Stimulated activated naive CD4-positive, alpha-beta T cell (primary cell): ENCODE data around the gene ANGPTL4.
"Not testable (repeated sequence)": the region's sequence is repeated elsewhere in the genome, so short reads cannot be mapped to it uniquely, and the experiment has no call there.

ENCODE experiments used
- DNase-seq, 6 experiments: peaks; one replicate each; lab custom pipeline; 2025; lab: John Stamatoyannopoulos, UW

The ANGPTL4 gene

DNA sequence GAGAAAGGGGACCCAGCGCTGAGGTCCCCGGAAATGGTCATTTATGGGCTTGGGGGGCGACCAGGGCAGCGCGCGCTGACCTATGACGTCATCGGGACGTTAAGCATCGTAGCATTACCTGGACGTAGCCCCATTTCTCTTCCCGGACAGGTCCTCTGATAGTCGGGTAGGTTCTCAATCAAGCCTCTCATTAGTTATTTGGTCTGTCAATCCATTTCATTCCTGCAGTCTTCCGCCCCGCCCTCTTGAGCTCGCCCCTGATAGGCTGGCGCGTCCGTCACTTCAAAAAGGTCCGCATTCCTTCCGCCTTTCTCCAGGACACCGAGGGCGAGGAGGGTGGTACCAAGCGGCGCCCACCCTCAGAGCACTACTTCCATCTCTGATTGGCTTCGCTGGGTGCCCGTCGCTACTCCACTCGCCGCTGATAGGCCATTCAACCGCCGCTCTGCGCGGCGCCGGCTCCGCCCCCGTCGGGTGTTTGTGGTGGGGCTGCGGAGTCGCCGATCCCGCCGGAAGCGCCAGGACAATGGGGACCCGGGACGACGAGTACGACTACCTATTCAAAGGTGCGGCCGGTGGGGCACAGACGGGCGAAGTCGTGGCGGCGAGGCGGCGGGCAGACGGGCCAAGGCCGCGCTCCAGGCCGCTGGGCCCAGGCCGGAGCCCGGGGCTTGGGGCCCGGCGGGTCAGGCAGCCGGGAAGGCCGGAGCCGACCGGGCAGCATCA, 26.1 kb downstream of the ANGPTL4 start, which contains the start of gene RAB11B:
RAB11B (plus strand) TSS at position 470 of the 726 bp plus-strand sequence; CDS start at position 527, 57 bp downstream.
- DNase-seq: peak; percentile 93 to 99 (median 97)

DNA sequence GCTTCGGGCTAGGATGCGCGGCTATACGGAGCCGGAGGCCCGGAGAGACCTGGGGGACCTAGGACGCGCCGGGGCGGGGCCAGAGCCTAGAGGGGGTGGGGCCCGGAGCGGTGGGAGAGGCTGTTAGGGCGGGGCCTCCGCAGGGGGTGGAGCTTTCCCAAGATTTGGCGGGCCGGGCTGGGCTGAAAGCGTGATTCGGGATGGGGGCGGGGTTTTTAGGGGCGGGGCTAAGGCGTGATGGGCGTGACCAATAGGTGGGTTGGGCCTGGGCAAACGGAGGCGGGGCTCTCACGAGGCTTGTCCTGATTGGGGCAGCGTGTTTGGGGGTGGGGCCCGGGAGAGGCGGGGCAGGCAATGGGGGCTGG, 26.6 kb downstream of the ANGPTL4 start:
- DNase-seq: peak; percentile 81 to 94 (median 90)

DNA sequence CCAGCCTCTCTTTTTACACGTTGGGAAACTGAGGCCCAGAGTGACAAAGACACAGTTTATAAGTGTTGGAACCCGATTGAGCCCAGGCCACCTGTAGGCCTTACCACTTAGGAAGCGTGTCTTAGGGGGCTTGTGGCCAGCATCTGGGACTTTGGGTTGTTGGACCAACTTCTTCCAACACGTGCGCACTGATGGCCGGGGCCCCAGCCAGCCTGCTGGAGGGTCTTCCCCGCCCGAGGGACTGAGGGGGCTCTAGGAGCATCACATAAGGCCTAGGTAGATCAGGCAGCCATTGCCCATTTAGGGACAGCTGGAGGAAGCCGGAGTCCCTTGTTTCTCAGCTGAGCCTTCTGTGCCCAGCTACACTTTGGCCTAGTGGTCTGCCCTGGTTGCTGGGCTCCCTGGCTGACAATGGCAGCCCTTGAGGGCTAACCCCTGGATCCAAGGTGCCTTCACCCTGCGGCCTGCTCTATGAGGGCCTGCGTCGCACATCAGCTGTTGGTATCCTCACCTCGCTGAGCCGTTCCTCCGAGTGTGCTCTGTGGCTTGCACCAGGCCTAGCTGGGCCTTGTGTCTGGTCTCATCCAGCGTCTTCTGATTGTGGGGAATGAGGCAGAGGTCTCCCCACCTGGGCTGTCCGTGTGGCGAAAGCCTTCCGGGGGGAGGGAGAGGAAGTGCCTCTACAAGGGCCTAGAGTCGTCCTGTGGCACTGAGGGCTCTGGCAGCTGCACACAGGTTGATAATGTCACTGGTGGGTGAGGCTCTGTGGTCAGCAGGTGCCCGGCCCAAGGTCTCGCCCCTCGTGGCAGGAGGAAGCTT, 27.5 kb downstream of the ANGPTL4 start:
- peak in 1 of 6 experiments; percentile 22 for DNase-seq

DNA sequence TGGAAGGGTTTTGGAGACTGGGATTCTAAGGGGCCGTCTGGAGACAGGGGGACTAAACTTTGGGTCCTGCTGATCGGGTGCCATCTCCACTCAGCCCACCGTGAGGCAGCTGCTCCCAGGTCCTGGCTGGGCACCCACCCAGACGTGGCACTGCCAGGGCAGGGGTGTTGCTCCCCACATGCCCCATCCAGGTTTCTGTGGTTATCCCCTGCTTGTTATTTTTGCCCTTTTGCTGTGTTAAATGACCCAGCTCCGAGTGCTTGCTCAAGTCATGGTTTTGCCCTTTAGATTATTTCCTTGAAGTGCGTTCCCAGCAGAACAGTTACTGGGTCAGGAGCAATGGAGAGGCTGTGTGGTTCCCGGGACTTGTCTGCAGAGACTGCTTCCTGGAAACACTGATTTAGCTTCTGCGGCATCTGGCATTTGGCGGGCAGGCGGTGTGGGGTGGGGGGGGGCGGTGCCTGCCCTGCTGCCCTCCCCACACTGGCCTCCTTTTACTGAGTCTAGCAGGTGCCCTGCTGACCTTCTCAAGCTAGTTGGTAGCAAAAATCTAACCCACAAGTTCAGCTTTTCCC, 28.1 kb downstream of the ANGPTL4 start:
- DNase-seq: peak in 1 of 6 experiments; percentile 5

DNA sequence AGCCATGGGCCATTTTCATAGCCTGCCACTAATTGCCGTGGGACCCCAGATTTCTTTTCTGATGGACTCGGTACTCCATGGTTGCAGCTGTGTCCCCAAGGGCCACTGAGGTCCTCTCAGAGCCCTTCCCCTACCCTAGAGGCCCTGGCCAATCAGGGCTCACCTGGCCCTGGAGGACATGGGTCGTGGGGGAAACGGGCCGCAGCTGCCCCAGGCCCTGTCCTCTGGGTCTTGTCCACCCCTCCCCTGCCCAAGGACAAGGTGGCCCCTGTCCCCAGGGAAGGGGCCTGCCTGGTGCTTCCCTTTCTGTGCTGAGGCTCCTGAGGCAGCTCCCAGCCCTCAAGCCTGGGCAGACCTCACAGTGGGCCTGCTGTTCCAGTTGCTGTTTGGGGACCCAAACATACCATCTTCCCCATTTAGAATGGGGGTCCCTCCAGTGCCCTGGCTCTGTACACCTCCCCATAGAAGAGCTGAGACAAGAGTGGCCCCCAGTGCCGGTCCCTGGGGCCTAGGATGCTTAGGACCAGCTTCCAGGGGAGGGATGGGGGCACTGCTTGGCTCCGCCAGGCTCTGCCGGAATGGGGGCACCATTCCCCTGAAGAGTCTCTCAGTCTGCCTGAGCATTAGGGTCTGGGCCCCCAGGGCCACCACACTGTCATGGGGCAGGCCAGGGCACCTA, 29.4 kb downstream of the ANGPTL4 start:
- no peak for DNase-seq

DNA sequence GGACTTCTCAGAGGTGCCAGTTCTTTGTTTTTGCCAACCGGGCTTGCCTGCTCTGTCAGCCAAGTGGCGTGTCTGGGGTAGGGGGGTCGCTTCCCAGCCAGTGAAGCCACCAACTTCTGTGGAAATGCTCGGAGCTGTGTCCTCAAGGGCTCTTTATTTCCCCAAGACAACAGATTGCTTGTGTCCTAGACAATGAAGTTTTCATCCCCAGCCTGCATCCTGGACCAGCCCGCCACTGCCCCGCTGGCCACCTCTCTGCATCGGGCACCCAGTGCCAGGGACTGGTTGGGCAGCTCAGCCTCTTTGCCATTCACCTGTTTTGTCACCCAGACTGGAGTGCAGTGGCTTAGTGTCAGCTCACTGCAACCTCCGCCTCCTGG, 29.9 kb downstream of the ANGPTL4 start:
- DNase-seq: no peak

DNA sequence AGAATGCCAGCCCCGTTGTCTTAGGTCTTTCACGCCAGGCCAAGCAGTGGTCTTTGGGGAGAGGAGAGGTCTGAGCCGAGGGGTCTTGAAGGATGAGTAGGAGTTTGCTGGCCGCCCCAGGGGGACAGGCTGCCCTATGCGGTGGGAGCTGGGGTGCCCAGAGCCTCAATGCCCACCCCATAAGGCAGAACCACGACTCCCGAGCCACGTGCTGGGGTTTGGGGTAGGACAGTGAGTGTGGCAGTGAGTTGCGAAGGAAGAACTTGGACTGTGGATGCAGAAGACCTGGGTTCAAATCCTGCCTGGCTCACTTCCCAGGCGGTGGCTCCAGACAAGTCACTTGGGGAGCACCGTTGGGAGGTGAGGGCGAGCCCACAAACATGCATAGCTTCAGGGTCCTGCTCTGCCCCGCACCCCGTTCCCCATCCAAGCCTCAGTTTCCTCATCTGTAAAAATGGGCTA, 31.7 kb downstream of the ANGPTL4 start:
- no peak for DNase-seq

DNA sequence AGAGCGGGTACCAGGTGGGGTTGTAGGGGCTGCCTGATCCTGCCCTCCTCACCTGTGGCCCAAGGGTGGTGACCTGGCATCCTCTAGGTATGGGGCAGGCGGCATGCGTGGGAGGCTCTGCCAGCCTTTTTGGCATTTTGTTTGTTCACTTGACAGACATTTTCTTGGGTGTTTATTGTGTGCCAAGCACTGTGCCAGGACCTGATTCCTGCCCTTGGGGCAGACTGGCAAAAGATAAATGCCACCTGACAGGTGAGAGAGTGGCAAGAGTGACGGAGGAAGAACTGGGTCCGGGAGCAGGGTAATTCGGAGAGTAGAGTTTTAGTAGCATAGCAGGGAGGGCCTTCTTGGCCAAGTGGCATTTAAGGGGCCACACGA, 32.2 kb downstream of the ANGPTL4 start:
- no peak for DNase-seq

DNA sequence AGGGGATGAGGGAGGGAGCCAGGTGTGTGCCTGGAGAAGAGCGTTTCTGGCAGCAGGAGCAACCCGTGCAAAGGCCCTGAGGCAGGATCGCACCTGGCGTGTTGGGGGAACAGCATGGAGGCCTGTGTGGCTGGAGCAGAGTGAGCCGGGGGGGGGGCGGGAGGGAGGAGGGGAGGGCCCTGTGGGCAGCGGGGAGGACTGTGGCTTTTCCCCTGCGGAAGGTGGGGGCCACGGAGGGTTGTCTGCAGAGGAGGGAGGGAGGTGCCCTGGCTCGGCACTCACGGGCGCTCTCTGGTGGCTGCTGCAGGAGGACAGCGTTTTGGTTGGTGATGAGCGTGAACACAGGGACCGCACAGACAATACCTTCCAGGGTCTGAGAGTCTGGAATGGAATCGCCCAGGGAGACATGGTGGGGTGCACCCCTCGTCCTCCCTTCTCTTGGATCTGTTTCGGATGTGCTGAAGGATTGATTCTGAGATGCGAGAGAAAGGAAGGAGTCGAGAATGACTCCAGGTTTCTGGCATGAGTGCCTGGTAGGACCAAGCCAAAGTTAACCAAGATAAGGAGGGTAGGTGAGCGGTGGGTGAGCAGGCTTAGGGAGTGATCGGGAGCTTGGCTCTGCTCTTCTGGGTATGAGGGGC, 32.7 kb downstream of the ANGPTL4 start:
- DNase-seq: peak; percentile 29 to 55 (median 45)

DNA sequence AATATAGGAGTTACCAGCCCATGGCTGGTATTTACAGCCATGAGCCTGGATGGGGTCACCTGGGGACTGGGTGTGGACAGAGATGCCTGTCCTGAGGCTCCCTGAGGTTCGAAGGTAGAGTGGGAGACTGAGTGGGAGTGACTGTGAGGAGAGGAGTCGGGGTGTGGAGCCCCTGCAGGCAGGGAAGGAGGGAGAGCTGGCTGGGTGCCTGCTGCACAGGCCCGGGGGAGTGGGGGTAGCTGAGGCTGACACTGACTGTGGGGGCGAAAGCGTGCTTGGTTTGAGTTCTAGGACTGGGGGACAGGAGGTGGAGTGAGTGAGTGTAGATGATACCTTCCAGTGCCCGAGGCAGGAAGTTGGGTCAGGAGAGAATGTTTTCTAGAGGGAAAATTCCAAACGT, 33.3 kb downstream of the ANGPTL4 start:
- DNase-seq: no peak

DNA sequence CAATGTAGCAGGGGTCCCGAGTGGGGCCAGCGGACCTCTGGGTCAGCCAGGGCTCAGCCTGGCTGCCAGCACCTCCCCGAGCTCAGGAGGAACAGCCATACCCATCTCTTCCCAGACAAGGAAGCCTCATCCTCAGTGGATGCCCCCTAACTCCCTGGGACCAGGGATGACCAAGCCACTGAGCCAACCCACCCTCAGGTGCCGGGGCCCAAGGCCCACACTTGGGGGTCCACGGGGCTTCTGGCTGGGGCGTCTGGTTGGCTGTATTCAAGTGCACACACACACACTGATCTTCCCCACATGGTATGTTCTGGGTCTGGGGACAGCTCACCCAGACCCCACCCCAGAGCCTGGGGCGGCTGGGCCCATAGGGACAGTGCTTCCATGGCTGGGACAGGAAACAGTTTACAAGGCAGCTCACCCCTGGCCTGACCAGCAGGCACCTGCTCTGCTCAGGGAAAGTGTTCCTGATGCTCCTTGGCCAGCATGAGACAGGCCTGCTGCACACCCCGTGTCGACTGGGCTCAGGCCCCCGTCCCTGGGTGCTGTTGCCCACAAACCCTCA, 33.9 kb downstream of the ANGPTL4 start:
- DNase-seq: no peak

DNA sequence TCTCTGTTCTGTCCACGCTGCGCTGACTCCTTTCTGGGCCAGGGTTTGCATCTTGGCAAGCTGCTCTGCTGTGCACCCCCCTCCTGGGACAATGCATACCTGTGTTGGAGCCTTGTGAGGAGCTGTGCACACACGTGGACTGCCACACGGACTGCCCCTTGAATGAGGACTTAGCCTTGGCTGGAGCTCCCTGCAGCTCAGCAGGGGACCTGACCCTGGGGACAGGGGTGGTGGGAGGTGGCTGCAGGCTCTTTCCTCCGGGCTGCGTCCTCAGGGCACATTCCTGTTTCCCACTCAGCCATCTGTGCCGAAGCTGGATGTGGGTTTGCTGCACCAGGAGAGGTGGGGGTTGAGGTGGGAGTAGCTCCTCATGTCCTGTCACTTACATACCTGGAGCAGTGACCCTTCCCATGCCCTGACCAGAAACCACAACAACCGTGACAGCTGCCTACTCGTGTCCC, 34.4 kb downstream of the ANGPTL4 start:
- DNase-seq: no peak

DNA sequence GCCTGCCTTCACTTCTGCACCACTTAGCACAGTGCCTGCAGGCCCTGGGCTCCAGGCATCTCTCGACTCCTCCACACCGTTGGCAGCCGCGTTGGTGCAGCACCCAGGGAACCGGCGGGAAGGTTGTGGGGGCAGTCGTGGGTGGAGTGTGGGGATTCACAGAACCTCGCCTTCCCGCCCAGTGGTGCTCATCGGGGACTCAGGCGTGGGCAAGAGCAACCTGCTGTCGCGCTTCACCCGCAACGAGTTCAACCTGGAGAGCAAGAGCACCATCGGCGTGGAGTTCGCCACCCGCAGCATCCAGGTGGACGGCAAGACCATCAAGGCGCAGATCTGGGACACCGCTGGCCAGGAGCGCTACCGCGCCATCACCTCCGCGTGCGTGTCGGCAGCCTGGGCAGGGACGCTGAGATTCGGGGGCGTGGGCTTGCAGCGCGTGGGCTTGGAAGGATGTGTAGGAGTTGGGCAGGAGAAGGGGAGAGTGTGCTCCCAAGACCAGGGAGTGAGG, 35.8 kb downstream of the ANGPTL4 start:
- no peak for DNase-seq

DNA sequence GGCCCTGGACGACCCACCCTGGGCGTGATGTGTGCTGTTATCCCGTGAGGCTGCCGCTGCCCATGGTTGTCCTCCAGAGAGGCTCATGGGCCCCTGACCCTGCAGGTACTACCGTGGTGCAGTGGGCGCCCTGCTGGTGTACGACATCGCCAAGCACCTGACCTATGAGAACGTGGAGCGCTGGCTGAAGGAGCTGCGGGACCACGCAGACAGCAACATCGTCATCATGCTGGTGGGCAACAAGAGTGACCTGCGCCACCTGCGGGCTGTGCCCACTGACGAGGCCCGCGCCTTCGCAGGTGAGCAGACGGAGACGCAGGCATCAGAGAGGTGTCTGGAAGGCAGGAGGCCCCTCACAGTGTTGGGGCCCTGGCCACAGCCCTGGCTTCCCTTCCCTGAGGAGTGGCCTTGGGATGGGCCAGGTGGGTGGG, 38.0 kb downstream of the ANGPTL4 start:
- no peak for DNase-seq

DNA sequence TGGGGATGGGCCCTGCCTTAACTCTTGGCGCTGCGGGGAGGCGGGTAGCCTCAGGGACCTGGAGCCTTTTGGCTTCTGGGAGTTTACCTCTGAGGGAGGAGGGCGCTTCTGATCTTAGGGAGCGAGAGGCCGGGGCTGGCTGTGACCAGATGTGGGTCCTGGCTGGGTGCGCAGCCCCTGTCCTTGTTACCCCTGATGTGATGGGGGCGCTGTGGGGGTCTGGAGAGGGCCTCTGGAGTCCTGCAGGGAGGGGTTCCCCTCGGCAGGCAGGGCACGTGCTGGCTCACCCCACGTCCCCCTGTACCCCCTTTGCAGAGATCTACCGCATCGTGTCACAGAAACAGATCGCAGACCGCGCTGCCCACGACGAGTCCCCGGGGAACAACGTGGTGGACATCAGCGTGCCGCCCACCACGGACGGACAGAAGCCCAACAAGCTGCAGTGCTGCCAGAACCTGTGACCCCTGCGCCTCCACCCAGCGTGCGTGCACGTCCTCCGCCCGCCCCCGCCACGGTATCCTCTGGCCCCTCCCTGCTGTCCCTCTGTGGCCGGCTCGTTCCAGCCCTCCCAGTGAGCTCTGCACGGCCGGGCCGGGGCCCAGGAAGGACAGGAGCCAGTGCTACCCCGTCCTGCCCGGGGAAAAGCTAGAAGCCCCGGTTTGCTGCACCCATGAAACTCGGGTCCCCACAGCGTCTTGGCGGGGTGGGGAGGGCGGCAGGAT, 39.3 kb downstream of the ANGPTL4 start:
- DNase-seq: no peak

DNA sequence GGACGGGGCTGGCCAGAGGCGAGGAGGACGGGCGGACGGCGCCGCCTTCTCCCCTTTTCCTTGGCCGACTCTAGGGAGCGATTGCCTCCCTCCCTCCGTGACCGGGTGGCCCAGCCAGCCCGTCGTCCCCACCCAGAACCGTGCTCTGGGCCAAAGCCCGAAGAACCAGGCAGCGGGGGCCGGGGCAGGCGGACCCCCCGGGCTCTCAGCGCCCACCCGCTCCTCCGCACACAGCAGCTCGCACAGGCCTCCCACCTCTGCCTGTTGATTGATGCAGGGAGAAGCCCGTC, 39.8 kb downstream of the ANGPTL4 start:
- no peak for DNase-seq

DNA sequence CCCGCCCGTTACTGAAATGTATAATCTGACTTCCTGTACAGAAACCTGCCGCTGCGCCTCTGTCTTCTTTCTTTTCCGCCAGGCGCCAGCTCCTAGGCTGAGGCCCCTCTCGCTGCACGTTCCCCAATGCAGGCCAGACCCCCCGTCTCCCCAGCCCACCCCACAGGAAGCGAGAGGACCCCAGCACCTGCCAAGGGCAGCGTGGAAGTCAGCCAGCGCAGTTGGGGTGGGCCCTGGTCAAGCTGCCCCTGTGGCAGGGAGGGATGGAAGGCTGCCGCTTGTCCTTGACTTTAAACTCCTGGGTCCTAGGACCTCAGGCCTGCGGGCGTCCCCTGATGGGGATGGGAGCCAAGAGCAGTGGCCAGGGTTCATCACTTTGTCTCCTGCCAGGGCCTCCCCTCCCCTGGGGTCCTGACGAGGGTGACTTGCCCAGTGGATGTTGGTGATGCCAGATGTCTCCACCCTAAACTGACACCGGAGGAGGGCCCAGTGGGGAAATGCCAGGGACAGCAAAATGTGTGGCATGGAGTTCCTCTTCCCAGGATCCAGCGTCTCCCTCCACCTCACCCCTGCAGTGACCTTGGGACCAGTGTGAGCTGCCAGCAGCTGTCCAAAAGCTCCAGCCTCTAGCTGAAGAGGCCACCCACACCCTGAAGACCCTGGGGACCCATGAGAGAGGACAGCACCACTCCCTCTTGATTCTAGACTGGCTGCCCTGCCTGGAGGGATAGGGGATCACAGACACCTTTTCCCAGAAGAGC, 40.6 kb downstream of the ANGPTL4 start:
- DNase-seq: no peak

DNA sequence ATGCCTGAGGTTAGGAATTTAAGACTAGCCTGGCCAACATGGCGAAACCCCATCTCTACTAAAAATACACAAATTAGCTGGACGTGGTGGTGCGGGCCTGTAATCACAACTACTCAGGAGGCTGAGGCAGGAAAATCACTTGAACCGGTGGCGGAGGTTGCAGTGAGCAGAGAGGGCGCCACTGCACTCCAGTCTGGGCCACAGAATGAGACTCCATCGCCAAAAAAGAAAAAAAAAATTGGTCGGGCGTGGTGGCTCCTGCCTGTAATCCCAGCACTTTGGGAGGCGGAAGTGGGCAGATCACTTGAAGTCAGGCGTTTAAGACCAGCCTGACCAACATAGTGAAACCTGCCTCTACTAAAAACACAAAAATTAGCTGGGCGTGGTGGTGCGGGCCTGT, 46.8 kb downstream of the ANGPTL4 start:
- DNase-seq: not testable (repeated sequence)

DNA sequence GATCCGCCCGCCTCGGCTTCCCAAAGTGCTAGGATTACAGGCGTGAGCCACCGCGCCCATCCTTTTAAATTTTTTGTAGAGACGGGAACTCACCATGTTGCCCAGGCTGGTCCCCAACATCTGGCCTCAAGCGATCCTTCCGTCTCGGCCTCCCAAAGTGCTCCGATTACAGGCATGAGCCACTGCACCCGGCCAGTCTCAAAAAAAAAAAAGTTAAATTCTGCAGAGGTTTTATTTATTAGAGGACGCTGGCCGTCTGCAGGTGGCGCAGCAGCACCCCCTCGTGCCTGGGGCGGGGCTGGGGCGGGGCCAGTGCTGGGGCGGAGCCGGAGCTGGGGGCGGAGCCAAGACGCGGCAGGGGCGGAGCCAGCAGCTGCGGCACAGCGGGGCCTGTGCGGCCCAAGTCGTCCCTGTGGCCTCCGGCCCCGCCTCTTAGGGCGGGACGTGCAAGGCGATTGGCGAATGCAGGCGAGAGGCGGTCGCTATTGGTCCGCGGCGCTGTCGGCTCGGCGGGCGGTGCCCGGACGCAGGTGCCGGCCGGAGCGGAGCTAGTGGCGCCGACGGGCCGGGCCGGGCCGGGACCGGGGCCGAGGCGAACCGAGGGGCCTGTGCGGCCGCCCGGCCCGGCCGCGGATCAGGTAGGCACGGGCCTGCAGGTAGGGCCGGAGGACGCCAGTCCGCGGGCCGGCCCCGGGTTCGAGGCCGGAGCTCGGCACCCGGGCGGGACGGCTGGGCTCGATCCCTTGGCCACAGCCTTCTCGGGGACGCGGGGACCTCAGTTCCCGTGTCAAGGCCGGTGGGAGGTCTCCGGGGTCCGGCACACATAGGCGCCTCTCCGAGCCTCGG, 49.1 kb downstream of the ANGPTL4 start, which contains the start of gene MARCHF2:
MARCHF2 (plus strand) TSS at position 523 of the 846 bp plus-strand sequence. CDS start 8,536 bp downstream, outside the sequence.
- DNase-seq: peak; percentile 92 to 98 (median 95)
